Stimulated activated CD8-positive, alpha-beta memory T cell treated with anti-CD3 and anti-CD28 coated beads, Interleukin-12 subunit alpha, Interleukin-12 subunit beta, amount 100 ng/mL, for 1 hour (primary cell): ENCODE data around the gene MAST1.
"Not testable (repeated sequence)": the region's sequence is repeated elsewhere in the genome, so short reads cannot be mapped to it uniquely, and the experiment has no call there.

Experiments used
- DNase-seq: peaks from one replicate; pipeline ENCODE4 v3.0.0-alpha.2; 2020; ENCODE audit warnings: low read depth

MAST1 gene

DNA sequence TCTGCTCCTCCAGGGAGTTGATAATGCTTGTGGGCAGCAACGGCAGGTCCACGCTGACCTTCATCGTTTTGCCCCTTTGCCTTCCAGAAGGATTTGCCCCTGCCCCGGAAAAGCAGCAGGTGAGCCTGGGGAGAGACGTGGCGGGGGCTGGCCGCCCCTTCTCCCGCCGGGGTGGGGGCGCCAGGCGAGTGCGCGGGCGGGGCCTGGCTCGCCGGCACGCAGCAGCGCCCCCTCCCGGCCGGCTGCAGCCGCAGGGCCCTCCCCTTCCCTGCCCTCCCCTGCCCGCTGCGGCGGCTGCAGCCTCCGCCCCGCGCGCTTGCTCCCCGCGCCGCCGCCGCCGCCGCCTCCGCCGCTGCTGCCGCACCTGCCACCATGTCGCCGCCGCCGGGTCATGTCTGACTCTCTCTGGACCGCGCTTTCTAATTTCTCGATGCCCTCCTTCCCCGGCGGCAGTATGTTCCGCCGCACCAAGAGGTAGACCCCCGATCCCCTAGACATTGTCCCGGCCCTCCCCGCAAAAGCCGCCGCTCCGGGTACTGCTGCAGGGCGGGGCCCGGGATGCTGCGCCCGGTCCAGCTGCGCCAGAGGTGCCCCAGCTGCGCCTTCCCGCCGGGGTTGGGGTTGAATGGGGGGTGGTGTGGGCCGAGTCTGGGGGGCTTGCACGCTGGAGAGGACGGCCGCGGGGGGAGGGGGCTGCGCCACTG, at the start of gene MAST1:
Gene MAST1, plus strand, starts transcription at position 334 of the 704 bp plus-strand sequence. Its CDS starts 58 bp downstream, at position 392.
- DNase-seq: no peak

DNA sequence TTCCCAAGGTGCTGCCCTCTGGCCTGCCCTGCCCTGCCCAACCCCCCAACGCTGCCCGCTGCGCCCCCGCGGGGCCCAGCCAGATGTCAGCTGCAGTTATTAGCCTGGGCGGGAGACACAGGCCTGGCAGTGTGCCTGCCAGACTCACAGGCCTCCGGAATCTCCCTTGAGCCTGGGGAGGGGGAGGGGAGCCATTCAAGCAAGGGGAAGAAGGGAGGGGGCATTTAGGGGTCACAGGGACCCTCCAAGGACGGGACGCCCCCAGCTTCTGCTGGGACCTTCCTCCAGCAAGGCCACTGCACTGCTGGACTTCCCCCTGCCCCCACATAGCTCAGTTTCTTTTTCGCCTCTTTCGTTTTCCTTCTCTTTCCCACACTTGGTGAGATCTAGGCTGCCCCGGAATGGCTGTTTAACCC, 49.6 kb upstream of the MAST1 start:
- DNase-seq: no peak

DNA sequence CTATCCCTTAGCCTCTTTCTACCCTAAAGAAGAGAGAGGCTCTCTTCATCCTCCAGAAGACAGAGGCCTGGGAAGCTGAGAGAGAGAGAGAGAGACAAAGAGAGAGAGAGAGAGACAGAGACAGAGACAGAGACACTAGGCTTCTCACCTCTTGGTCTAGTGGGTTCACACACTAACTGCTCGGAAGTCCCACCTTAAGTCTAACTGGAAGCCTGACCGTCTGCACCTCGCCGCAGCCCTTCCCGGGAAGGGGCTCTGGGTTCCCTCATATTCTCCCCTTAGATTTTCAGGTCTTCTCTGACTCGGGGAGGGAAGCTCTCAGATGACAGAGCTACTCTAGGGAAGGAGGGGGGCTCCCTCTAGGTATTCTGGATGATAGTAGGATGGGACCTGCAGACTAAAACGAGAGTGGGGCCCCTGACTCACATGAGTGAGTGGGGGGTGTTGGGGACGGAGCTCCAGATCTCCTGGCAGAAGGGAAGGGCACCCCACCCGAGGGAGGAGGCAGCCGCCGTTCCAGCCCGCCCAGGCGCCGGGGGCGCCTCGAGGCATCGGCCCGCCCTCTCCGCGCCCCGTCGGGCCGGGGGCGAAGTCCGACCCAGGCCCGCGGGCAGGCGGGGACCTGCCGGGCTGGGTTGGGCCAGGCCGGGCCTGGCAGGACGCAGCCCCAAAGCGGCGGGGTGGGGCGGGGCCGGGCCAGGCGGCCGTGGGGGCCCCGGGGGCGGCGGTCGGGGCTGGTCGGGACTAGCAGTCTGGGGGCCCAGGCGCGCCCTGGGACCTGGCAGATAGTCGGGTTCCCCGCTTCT, 49.0 kb upstream of the MAST1 start:
- DNase-seq: no peak

DNA sequence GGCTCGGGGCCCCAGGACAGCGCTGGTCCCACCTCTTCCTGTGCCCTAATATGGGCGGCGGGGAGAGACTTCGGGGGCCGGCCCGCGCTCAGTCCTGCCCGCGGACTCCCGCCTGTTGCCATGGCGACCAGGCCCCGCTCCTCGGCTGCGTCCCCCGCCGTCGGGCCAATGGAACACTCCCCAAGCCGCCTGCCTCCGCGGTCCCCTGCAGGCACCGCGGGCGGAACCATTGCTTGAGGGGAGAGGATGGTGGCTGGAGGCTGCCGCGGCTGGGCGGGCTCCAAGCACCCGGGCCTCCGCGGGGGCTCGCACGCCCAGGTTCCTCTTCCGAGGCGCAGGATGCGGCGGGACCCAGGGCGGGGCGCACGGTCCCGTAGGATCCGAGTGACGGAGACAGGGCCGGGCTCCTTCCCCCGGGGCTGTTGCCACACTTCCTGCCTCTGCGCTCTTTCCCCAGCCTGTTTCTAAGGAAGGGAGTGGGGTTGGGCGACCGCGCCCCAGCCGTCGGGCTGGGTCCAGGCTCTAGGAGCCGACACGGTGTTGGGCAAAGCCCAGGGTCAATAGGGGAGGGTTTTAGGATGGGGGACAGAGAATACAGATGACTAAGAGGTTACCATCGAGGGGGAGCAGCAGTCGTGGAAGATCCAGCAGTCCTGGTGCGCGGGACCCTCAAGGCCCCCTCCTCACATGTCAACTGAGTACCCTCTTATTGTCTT, 48.3 kb upstream of the MAST1 start:
- peak; percentile 84 for DNase-seq

DNA sequence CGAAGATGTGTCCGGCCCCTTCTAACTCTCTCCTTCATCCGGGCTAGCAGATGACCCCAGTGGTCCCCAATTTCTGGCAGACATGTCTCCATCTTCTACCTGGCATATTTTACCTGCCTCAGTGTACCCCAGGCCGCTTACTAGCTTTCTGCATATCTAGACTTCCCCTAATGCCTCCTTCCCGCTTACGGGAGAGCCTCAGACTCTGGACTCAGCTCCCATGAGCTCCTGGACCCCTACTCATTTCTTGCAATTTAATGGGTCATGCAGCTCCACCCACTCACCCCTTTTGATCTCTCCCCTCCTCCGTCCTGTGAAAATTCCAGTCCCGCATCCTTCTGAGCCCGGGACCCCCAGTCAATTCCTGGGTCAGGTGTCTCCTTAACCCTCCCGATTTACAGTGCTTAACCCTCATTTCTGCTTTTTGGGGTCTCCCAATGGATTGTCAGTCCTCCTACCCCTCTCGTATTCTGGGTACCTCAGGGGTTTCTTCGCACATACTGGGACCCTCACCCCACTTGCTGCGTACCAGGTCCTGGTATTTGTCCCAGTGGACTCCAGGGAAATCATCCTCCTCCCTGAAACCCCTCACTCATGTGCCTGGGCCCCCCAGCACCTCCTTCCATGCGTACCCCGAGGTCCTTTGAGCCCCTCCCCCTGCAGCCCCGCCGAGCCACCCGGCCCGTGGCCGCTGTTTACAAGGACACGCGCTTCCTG, 47.5 kb upstream of the MAST1 start:
- DNase-seq: no peak

DNA sequence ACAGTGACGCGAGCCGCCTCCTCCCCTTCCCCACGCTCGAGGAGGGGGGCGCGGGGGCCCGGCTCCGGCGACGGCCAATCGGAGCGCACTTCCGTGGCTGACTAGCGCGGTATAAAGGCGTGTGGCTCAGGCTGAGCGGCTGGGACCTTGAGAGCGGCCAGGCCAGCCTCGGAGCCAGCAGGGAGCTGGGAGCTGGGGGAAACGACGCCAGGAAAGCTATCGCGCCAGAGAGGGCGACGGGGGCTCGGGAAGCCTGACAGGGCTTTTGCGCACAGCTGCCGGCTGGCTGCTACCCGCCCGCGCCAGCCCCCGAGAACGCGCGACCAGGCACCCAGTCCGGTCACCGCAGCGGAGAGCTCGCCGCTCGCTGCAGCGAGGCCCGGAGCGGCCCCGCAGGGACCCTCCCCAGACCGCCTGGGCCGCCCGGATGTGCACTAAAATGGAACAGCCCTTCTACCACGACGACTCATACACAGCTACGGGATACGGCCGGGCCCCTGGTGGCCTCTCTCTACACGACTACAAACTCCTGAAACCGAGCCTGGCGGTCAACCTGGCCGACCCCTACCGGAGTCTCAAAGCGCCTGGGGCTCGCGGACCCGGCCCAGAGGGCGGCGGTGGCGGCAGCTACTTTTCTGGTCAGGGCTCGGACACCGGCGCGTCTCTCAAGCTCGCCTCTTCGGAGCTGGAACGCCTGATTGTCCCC, 46.8 kb upstream of the MAST1 start, which contains the start of gene JUNB:
Gene JUNB, plus strand, starts transcription at position 142 of the 706 bp plus-strand sequence. Its CDS starts 286 bp downstream, at position 428.
- peak; percentile 96 for DNase-seq

DNA sequence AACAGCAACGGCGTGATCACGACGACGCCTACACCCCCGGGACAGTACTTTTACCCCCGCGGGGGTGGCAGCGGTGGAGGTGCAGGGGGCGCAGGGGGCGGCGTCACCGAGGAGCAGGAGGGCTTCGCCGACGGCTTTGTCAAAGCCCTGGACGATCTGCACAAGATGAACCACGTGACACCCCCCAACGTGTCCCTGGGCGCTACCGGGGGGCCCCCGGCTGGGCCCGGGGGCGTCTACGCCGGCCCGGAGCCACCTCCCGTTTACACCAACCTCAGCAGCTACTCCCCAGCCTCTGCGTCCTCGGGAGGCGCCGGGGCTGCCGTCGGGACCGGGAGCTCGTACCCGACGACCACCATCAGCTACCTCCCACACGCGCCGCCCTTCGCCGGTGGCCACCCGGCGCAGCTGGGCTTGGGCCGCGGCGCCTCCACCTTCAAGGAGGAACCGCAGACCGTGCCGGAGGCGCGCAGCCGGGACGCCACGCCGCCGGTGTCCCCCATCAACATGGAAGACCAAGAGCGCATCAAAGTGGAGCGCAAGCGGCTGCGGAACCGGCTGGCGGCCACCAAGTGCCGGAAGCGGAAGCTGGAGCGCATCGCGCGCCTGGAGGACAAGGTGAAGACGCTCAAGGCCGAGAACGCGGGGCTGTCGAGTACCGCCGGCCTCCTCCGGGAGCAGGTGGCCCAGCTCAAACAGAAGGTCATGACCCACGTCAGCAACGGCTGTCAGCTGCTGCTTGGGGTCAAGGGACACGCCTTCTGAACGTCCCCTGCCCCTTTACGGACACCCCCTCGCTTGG, 46.1 kb upstream of the MAST1 start:
- peak; percentile 61 for DNase-seq

DNA sequence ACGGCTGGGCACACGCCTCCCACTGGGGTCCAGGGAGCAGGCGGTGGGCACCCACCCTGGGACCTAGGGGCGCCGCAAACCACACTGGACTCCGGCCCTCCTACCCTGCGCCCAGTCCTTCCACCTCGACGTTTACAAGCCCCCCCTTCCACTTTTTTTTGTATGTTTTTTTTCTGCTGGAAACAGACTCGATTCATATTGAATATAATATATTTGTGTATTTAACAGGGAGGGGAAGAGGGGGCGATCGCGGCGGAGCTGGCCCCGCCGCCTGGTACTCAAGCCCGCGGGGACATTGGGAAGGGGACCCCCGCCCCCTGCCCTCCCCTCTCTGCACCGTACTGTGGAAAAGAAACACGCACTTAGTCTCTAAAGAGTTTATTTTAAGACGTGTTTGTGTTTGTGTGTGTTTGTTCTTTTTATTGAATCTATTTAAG, 45.4 kb upstream of the MAST1 start:
- DNase-seq: no peak

DNA sequence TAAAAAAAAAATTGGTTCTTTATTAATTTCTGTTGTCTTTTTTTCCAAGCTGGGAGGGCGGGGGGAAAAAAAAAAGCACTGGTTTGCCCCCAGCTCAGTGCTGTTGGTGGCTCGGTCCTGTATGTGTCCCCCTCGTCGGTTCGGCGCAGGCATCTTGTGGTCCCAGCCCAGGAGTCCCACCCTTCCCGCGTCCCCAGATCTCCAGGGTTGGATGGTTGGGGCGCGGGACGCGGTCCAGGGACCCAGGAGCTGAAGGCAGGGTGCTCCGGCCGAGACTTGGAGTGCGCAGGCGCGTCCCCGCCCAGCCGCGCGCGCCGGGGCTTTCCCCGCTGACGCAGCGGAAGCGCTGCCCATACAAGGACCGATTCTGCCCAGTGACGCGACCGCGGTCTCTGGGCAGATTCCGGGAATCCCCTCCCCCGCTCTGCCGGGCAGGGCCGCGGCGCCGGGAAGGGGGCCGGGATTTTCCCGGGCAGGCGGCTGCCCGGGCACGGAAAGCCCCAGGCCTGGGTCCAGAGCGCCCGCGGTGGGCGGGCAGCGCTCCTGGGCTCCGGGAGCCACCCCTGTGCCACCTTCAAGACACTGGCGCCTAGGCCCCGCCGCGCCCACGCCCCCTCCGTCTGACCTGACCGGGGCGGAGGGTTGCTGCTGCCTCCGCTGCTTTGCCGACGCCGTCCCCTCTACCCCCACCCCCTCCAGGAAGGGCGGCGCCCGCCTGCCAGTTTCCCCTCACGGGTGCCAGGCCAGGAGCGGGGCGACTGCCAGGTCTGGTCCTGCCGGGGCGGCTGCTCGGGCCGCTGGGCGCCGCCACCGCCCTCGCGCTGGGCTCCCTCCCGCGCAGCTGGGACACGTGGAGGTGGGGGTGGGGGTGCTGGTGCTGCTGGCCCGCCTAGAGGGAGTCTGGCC, 44.8 kb upstream of the MAST1 start:
- peak; percentile 90 for DNase-seq

DNA sequence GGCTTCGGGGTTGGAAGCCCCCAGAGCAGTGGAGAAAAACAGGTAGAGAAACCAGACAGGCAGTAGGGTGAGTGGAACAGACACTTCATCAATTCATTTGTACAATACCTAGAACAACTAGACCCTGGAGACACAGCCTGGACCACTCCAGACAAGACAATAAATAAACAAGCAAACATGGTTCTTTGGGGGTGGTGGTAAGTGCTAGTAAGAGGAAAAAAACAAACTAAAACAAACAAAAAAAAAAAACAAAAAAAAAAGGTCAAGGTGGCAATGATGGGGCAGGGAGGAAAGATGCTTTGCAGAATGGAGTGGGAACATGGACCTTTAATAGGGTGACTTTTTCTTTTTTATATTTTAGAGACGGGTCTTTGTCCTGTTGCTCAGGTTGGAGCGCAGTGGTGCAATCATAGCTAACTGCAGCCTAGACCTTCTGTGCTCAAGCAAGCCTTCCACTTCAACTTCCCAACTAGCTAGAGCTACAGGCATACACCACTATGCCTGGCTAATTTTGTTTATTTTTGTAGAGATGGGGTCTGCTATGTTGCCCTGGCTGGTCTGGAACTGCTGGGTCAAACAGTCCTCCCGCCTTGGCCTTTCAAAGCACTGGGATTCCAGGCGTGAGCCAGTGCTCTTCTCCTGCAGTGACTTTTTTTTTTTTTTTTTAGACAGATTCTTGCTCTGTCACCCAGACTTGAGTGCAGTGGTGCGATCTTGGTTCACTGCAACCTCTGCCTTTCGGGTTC, 43.9 kb upstream of the MAST1 start:
- no peak for DNase-seq

DNA sequence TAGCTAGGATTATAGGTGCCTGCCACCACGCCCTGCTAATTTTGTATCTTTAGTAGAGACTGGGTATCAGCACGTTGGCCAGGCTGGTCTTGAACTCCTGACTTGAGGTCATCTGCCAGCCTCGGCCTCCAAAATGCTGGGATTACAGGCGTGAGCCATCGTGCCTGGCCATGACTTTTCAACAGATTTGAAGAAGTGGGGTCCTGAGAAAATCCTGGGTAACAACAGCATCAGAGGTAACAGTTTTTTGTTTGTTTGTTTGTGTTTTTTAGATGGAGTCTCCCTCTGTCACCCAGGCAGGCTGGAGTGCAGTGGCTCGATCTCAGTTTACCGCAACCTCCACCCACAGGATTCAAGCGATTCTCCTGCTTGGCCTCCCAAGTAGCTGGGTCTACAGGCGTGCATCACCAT, 43.3 kb upstream of the MAST1 start:
- DNase-seq: no peak

DNA sequence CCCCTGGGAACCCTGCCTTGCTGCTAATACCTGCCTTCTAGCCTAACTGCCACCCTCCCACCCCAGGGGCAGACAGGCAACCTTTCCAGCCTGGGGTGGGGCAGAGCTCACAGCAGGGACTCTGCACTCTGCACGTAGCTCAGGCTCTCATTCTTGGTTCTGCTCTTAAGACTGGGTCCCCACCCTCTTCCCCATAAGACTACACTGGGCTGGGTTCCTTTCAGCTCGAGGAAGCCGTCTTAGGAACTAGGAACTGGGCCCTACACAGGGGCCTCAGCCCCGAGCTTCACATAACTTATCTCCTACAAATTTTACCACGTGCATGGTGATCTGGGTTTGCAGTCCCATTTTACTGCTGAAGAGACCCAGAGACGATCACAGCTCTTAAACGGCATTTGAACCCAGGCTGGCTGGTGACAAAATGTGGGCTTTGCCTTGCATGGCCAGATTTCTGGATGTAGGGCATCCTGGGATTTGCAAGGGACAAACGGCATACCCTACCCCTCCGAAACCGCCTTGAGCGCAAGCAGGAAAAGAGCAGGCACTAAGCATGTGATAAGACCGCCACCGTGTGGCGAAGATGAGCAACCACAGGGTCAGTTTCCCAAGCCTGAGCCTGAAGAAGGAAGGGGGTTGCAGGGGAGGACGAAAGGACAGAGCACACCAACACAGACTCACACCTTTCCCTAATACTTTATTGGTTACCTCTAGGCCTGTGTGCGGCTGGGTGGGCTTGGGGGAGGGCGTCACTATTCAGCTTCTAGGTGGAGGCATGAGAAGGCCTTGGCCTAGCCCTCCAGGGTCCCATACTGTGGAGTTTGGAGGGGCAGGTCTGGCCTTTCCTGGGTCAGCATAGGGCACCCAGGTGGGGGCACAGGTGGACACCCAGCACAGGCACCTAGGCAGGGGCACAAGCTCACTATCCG, 41.9 kb upstream of the MAST1 start:
- DNase-seq: peak; percentile 65

DNA sequence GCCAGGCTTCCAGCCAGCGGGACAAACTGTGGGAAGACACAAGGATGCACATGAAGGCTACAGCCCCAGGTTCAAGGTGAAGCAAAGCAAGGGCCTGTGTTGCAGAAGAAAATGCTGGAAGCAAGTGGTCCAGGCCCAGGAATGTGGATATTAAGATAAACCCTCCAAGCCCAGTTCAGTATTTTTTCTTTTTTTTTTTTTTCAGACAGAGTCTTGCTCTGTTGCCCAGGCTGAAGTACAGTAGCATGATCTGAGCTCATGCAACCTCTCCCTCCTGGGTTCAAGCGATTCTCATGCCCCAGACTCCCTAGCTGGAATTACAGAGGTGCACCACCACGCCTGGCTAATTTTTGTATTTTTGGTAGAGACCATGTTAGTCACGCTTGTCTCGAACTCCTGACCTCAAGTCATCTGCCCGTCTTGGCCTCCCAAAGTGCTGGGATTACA, 41.2 kb upstream of the MAST1 start:
- no peak for DNase-seq

DNA sequence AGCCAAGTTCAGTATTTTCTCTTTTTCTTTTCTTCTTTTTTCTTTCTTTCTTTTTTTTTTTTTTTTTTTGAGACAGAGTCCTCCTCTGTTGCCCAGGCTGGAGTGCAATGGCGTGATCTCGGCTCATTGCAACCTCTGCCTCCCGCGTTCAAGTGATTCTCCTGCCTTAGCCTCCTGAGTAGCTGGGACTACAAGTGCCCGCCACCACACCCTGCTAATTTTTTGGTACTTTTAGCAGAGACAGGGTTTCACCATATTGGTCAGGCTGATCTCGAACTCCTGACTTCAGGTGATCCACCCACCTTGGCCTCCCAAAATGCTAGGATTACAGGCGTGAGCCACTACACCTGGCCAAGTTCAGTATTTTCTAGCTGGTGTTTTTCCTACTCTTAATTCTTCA, 40.7 kb upstream of the MAST1 start:
- DNase-seq: not testable (repeated sequence)

DNA sequence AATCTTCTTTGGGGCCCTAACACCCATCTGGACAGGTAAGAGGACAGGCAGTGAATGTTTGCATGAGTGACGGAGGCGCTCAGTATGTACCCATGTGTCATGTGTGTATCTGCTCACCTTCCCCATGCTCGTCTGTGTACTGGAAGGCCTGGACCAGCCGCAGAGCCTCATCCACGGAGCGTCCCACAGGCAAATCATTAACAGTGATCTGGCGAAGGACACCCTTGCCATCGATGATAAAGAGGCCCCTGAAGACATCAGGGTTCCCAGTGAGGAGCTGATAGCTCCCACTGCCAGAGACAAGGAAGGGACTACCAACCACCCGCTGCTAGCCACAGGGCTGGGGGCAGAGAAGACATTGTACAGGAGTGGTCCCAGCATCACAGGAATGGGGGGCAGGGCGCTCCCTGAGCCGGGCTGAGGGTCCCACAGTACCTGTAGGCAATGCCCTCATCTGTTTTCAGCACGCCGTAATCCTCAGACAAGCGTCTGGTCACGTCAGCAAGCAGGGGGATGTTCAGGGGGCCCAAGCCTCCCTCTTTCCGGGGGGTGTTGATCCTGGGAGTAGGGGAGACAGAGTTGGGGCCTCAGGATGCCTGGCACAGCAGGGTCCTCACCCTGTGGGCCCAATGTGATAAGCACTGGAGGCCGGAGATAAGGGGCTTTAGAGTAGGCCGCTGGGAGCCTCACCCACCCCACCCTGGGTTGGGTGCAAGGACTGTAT, 38.4 kb upstream of the MAST1 start:
- no peak for DNase-seq

DNA sequence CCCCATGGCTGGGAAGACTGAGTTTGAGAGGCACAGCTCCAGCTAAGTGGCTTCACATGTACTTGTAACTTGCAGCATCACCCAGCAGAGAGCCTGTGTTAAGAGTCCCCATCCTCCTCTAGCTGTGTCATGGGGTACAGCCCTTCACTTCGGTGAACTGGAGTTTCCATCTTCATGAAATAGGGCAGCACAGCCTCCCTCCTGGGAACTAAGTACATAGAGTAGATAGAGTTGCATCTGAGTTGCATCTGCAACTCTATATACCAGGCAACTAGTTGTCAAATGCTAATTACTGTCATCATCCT, 37.9 kb upstream of the MAST1 start:
- DNase-seq: no peak

DNA sequence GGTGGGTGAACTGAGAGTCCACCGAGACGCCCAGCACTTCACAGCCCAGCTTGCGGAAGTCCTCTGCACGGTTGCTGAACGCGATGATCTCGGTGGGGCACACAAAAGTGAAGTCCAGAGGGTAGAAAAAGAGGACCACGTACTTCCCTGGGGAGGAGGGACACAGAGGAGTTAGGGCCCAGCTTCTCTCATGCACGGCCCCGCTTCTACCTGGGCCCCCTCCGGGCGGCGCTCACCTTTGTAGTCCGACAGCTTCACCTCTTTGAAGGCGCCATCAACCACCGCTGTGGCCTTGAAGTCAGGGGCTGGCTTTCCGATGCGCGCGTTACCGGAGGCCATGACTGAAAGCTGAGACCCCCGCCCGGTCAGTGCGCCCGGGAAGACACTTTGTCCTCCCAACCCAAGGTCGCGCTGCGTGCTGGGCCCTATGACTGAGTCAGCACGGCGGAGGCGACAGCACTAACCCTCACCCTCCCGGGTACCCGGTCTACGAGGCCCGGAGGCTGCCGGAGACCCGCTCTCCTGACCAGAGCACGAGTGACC, 37.3 kb upstream of the MAST1 start:
- DNase-seq: no peak
